ENCODE measurements around the gene RERE.

DNA sequence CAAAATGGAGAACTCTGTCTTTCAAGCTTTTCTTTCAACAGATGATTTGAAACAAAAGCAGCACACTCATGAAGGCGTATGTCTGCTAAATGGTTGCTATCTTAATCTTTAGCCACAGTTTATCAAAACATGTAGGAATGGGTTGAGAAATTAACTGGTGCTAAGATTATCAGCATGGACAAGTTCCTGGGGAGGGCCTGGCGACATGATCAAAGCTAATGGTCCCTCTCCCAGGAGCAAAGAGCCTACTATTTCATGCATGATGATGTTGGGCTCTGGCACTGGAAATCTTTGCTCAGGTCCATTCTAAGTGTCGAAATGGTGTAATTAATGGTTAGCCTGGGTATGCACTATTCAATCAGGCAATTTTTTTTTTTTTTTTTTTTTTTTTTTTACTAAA is 407.8 kb downstream of the RERE start:
- TF ChIP-seq, protein P1, sequence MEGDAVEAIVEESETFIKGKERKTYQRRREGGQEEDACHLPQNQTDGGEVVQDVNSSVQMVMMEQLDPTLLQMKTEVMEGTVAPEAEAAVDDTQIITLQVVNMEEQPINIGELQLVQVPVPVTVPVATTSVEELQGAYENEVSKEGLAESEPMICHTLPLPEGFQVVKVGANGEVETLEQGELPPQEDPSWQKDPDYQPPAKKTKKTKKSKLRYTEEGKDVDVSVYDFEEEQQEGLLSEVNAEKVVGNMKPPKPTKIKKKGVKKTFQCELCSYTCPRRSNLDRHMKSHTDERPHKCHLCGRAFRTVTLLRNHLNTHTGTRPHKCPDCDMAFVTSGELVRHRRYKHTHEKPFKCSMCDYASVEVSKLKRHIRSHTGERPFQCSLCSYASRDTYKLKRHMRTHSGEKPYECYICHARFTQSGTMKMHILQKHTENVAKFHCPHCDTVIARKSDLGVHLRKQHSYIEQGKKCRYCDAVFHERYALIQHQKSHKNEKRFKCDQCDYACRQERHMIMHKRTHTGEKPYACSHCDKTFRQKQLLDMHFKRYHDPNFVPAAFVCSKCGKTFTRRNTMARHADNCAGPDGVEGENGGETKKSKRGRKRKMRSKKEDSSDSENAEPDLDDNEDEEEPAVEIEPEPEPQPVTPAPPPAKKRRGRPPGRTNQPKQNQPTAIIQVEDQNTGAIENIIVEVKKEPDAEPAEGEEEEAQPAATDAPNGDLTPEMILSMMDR (IDR thresholded peaks at IDR 0.05), result no peak
- TF ChIP-seq POLR2A (IDR thresholded peaks at IDR 0.05), result no peak

Measured in uterus (tissue), 2 donors.